Measurements from ENCODE around the gene FXYD7. TPM values are rescaled to one million over a fixed set of nuclear protein-coding genes. Genes with fewer than 3 reads are reported as not detected.

FXYD7 gene
- total and polyA plus RNA-seq, 2 experiments from 2014 or later, result 0.22 to 0.27 TPM

DNA sequence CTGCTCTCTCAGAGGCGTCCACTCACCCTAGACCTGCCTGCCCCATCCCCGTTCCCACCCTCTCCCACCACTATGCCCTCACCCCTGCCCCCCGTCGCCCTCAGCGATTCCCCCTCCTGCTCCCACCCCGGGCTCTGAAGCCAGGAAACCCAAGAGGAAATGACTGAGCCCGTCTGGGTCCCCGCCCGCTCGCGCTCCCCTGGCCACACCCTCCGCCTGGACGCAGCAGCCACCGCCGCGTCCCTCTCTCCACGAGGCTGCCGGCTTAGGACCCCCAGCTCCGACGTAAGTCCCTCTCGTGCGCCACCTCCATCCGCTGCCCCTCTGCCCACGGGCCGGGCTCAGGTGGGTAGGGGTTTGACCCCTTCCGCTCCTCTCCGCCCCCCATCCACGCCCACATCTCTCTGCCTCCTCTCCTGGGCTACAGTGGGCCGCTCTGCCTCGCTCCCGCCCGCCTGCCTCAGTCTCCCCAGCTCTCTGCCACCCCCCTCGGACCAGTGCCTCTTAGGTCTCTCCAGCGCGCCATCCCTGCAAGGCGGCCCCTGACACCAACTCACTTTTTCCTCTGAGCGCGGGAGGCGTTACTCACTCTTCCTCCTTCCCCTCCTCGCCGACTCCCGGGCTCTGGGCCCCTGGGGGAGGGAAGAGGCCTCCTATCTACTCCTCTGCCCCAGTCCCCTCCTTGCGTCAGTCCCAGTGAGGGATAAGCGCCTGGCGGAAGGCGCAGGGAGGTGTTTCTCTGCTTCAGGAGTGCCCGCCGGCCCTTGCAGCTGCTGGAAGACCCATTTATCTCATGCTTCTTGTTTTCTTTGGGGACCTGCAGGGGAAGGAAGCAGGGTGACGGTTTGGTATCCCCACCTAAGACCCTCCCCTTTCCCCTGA lies 11.7 kb downstream of the FXYD7 start, which contains the start of gene FXYD5:
TSS of gene FXYD5 (plus strand) at position 211 of the 882 bp plus-strand sequence. CDS start 816 bp downstream, outside the sequence.
- H3K4me1 ChIP-seq (ENCODE audit: insufficient read depth), result peaks cover 13% of the 10 kb centered on the region
- no peaks in the 10 kb centered on the region for H3K9me2 ChIP-seq (replicated peaks; ENCODE audit: insufficient read depth)
- no peaks in the 10 kb centered on the region for H3K36me3 ChIP-seq (replicated peaks; ENCODE audit: insufficient read depth, low read depth)
- peak within 1 kb of the TSS; percentile 93 for H3K4me2 ChIP-seq
- no peaks in the 10 kb centered on the region for H4K20me1 ChIP-seq (ENCODE audit: insufficient read depth, poor library complexity, severe bottlenecking)
- peaks cover 24% of the 10 kb centered on the region for H3K27me3 ChIP-seq
- DNase-seq (ENCODE audit: low spot score), result peak; percentile 86
- H2AFZ ChIP-seq, result peak within 1 kb of the TSS; percentile 68
- H3K9me3 ChIP-seq (ENCODE audit: low read depth), result no peaks in the 10 kb centered on the region
- 2% methylated on average over 34 of the region's 49 CpGs for WGBS (ENCODE audit: low lambda C conversion rate, missing lambda C conversion rate)
- H3K27ac ChIP-seq, result peak within 1 kb of the TSS; percentile 18
- TF ChIP-seq EZH2phosphoT487 (IDR thresholded peaks at IDR 0.05; ENCODE audit: low read depth, severe bottlenecking, unreplicated experiment) (no peak), EZH2 (IDR thresholded peaks at IDR 0.05; ENCODE audit: borderline replicate concordance) (no peak)
- TF ChIP-seq, protein P1, sequence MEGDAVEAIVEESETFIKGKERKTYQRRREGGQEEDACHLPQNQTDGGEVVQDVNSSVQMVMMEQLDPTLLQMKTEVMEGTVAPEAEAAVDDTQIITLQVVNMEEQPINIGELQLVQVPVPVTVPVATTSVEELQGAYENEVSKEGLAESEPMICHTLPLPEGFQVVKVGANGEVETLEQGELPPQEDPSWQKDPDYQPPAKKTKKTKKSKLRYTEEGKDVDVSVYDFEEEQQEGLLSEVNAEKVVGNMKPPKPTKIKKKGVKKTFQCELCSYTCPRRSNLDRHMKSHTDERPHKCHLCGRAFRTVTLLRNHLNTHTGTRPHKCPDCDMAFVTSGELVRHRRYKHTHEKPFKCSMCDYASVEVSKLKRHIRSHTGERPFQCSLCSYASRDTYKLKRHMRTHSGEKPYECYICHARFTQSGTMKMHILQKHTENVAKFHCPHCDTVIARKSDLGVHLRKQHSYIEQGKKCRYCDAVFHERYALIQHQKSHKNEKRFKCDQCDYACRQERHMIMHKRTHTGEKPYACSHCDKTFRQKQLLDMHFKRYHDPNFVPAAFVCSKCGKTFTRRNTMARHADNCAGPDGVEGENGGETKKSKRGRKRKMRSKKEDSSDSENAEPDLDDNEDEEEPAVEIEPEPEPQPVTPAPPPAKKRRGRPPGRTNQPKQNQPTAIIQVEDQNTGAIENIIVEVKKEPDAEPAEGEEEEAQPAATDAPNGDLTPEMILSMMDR (IDR thresholded peaks at IDR 0.05; ENCODE audit: poor library complexity), result no peak
- H3K4me3 ChIP-seq, result peak within 1 kb of the TSS; percentile 53
- H3K79me2 ChIP-seq, result no peaks in the 10 kb centered on the region

DNA sequence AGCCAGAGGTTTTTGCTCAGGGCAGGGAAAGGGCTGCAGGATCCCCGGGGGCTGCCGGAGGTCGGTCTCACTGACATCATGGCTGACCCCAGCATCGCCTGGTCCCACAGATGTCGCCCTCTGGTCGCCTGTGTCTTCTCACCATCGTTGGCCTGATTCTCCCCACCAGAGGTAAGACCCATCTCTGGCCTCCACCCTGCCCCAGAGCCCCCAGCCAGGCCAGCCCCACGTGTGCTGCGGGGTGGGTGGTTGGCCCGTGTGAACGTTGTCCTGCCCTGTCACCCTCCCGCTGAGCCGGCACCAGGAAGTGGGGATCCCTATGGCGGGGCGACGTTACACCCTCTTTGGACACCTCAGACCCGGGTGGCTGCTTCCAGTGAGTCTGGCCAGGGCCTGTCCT lies 12.4 kb downstream of the FXYD7 start:
- WGBS (ENCODE audit: low lambda C conversion rate, missing lambda C conversion rate), result 33% methylated on average over 16 of the region's 17 CpGs
- Histone ChIP-seq H3K4me3 (peak overlapping the region; percentile 53), H2AFZ (no peak overlapping the region), H3K27ac (no peak overlapping the region), H4K20me1 (ENCODE audit: insufficient read depth, poor library complexity, severe bottlenecking) (no peaks in the 10 kb centered on the region), H3K36me3 (replicated peaks; ENCODE audit: insufficient read depth, low read depth) (no peaks in the 10 kb centered on the region), H3K27me3 (peaks cover 24% of the 10 kb centered on the region), H3K9me2 (replicated peaks; ENCODE audit: insufficient read depth) (no peaks in the 10 kb centered on the region), H3K4me2 (peak overlapping the region; percentile 93), H3K9me3 (ENCODE audit: low read depth) (no peaks in the 10 kb centered on the region), H3K4me1 (ENCODE audit: insufficient read depth) (peaks cover 13% of the 10 kb centered on the region), H3K79me2 (no peaks in the 10 kb centered on the region)
- DNase-seq (ENCODE audit: low spot score), result no peak
- TF ChIP-seq, protein P1 (IDR thresholded peaks at IDR 0.05; ENCODE audit: poor library complexity), result no peak
- no peak for TF ChIP-seq EZH2 (IDR thresholded peaks at IDR 0.05; ENCODE audit: borderline replicate concordance)
- no peak for TF ChIP-seq EZH2phosphoT487 (IDR thresholded peaks at IDR 0.05; ENCODE audit: low read depth, severe bottlenecking, unreplicated experiment)

DNA sequence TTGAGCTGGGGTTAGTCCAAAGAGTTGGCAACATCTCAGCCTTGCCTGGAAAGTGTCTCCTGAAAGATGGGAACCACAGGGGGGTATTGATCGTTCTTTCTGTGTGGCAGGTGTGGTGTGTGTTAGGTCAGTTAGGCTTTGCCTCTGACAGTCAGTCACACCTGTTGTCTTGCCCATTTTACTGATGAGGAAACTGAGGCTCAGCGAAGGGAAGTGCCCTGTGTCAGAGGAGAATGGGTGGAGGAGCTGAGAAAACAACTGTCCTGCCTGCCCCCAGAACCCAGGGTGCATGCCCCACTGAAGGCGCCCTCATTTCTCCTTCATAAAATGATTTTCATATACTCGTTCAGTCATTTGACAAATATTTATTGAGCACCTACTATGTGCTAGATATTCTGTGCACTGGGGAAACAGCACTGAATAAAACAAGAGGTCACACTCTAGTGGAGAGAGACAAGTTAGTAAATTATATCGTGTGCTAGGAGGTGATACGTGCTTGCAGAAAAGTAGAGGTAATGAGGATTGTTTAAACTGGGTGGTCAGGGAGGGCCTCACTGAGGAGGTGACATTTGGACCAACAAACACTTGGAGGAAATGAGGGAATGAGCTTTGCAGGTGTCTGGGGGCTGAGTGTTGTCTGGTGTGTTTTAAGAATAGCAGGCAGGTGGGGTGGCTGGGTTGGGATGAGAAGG lies 13.1 kb downstream of the FXYD7 start:
- WGBS (ENCODE audit: low lambda C conversion rate, missing lambda C conversion rate), result 93% methylated on average over 6 of the region's 6 CpGs
- peaks cover 13% of the 10 kb centered on the region for H3K4me1 ChIP-seq (ENCODE audit: insufficient read depth)
- H4K20me1 ChIP-seq (ENCODE audit: insufficient read depth, poor library complexity, severe bottlenecking), result no peaks in the 10 kb centered on the region
- H2AFZ ChIP-seq, result no peak overlapping the region
- no peak overlapping the region for H3K4me3 ChIP-seq
- no peak for DNase-seq (ENCODE audit: low spot score)
- no peak for TF ChIP-seq EZH2phosphoT487 (IDR thresholded peaks at IDR 0.05; ENCODE audit: low read depth, severe bottlenecking, unreplicated experiment)
- TF ChIP-seq, protein P1 (IDR thresholded peaks at IDR 0.05; ENCODE audit: poor library complexity), result no peak
- H3K79me2 ChIP-seq, result no peaks in the 10 kb centered on the region
- H3K4me2 ChIP-seq, result peak overlapping the region; percentile 93
- peaks cover 24% of the 10 kb centered on the region for H3K27me3 ChIP-seq
- H3K9me3 ChIP-seq (ENCODE audit: low read depth), result no peaks in the 10 kb centered on the region
- no peak overlapping the region for H3K27ac ChIP-seq
- H3K36me3 ChIP-seq (replicated peaks; ENCODE audit: insufficient read depth, low read depth), result no peaks in the 10 kb centered on the region
- no peaks in the 10 kb centered on the region for H3K9me2 ChIP-seq (replicated peaks; ENCODE audit: insufficient read depth)
